OCI-LY3 (cell line): Measurements from ENCODE around the gene RBBP4.

ENCODE experiments used
- CTCF ChIP-seq: fragments of 200-600, 300-600 bp; sonication (generic); IDR thresholded peaks from 2 replicates; pipeline ENCODE4 v1.5.1; 2014; ENCODE audit warnings: antibody characterized with exemption, low read length, low read depth
- EZH2phosphoT487 ChIP-seq: fragments of 200-600 bp; shearing (Covaris generic); IDR thresholded peaks from 2 replicates; pipeline ENCODE4 v1.6.1; 2018; ENCODE audit warnings: antibody characterized with exemption, mixed run types, low read depth

GRCh38 chr1:32665915-32666314 is 14.9 kb downstream of the RBBP4 start:
- no peak for TF ChIP-seq CTCF
- no peak for TF ChIP-seq EZH2phosphoT487
